GM10266 (cell line): Measurements from ENCODE around the gene MYO1G.

Experiments used
- DNase-seq: peaks from one replicate; pipeline ENCODE4 v3.0.0; 2012; ENCODE audit errors: extremely low spot score
- TF ChIP-seq, protein P1 (sequence below): IDR thresholded peaks from 2 replicates; pipeline ENCODE4 v1.5.1; 2012; ENCODE audit warnings: mild to moderate bottlenecking, low read depth; ENCODE audit not compliant: control insufficient read depth, insufficient read depth; ENCODE audit errors: missing control alignments

The MYO1G gene

DNA sequence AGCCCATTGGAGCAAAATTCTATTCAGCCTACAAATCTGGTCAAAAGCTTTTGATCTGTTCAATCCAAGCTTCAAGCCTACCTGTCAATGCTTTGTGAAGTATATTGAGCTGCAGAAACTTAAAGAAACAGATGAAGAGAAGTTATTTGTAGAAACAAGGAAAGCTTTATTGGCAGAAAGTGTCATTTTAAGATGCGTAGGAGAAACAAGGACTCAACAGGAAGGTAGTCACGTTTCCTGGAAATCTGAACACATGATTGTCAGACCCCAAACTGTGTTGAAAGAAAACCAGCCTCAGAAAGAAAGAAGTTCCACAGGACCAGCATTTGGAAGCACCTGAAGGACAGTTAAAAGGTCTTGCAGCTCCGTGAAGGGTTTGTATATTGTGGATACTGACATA is 58.7 kb downstream of the MYO1G start:
- DNase-seq = no peak
- TF ChIP-seq, protein P1, sequence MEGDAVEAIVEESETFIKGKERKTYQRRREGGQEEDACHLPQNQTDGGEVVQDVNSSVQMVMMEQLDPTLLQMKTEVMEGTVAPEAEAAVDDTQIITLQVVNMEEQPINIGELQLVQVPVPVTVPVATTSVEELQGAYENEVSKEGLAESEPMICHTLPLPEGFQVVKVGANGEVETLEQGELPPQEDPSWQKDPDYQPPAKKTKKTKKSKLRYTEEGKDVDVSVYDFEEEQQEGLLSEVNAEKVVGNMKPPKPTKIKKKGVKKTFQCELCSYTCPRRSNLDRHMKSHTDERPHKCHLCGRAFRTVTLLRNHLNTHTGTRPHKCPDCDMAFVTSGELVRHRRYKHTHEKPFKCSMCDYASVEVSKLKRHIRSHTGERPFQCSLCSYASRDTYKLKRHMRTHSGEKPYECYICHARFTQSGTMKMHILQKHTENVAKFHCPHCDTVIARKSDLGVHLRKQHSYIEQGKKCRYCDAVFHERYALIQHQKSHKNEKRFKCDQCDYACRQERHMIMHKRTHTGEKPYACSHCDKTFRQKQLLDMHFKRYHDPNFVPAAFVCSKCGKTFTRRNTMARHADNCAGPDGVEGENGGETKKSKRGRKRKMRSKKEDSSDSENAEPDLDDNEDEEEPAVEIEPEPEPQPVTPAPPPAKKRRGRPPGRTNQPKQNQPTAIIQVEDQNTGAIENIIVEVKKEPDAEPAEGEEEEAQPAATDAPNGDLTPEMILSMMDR = no peak

DNA sequence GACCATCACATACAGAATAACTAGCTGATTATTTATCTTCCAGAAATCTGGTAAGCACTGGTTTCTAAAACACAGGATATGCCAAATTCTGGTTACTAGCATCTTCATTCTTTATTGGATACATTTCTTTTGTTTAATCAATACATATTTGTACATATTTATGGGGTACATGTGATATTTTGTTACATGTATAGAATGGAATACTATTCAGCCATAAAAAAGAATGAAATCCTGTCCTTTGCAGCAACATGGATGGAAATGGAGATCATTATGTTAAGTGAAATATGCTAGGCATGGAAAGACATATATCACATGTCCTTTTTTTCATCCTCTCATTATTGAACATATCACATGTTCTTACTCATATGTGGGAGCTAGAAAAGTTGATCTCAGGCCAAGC is 60.8 kb downstream of the MYO1G start:
- DNase-seq = no peak
- TF ChIP-seq, protein P1 = no peak

DNA sequence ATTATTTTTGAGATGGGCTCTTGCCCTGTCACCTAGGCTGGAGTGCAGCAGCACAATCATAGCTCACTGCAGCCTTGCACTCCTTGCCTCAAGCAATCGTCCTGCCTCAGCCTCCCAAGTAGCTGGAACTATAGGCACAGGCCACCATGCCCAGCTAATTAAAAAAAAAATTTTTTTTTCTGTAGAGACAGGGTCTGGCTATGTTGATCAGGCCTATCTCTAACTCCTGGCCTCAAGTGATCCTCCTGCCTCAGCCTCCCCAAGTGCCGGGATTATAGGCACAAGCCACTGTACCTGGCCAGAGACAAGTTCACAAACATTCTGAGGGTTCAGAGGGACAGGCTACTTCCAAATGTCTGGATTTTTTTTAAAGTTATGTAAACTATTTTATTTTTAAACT is 61.4 kb downstream of the MYO1G start:
- no peak for DNase-seq
- TF ChIP-seq, protein P1 = no peak

DNA sequence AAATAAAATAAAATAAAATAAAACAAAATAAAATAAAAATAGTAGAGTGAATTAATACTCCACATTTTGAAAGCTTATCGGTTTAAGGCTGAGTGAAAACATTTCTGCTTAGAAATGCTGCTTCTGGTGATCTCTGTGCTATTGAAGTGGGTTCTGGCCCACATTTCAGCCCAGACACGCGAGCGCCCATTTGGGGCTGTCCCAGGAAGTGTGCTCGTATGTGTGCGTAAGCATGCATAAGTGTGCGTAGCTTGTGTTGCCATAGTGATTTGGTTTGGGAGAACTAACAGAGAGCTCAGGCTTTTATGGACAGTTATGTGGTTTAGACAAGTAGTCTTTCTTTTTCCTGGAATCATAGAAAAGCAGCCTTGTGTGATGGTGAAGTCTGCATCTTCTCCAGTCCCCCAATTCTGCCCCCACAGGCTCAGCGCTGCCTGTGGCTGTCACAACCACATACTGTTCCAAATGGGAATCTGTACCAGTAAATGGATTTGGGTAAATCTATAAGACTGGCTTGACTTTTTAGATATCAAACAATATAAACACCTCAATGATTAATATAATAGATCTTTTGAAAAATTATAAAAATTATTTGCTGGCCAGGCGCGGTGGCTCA is 63.7 kb downstream of the MYO1G start:
- DNase-seq = peak; percentile 54
- TF ChIP-seq, protein P1 = no peak

DNA sequence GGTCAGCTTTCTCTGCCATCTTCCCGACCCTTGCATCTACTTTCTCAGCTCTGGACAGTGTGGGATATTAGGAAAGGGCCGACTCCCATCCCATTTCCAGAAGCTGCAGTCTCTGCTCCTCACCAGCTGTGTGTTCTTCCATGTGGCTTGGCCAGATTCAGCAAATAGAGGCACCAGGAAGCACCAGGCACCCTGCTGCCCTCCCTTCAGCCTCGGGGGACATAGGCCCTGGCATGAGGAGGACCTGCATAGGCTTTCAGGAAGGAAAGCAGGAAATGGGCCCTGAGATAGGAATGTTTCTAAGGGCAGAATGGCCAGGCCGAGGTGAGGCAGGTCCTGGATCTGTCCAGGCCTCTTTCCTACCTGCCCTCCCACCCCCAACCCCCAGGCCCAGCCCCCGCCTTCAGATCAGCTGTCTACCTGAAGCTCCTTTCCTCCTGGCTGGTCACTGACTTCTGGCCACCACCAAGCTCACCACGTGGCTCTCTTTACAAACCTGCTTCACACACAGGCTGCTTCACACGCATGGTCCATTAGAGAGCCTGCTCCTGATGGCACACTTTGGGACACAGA is 66.0 kb downstream of the MYO1G start:
- no peak for DNase-seq
- TF ChIP-seq, protein P1 = no peak
